Measurements from ENCODE around the gene RSPH1. TPM values are rescaled to one million over a fixed set of nuclear protein-coding genes. Genes with fewer than 3 reads are reported as not detected.

RSPH1 gene
- total RNA-seq, 1 experiment from 2014 or later: 0.31 TPM

DNA sequence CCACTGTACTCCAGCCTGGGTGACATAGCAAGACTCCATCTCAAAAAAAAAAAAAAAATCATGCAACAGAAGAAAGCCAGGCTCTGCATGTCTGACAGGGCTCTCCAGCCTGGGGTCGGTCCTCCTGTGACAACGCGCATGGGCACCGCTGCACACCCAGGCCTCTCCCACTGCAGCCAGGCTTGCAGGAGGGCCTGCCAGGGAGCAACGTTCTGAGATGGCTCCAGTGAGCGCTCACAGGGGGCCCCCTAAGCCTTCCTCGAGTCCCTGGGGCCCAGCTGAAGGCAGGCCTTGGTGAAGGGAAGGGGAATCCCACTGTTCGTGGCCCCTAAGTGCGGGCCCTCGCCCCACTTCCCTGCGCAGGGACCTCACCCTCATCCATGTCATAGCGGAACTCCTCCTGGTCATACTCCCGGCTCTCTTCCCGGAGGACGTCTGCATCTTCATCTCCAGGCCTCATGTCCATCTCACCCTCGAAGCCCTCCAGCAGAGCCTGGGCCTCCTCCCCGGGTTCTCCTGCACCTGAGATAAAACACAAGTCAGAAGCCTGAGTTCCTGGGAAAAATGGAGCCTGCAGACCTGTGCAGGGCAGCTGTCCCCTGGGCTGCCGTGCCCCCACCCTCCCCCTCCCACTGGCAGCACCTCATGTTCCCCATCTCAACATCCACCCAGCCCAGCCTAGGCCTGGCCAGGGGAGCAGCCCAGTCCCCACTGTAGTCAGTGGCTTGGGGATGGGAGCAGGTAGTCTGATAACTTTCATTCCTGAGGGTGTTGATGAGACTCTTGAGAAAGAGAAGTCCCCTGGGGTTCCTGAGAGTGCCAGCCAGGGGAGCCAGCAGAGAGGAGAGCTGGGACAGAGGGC is 20.3 kb downstream of the RSPH1 start:
- Histone ChIP-seq H3K4me2 (ENCODE audit: insufficient read depth, insufficient read length, low read length) (no peak overlapping the region), H2AK5ac (ENCODE audit: insufficient read length, low read length) (no peak overlapping the region), H2AFZ (ENCODE audit: low read length) (no peak overlapping the region), H2BK120ac (ENCODE audit: low read depth, low read length, poor library complexity, severe bottlenecking) (no peak overlapping the region), H3K9ac (ENCODE audit: extremely low read depth, insufficient read length, low read length) (no peak overlapping the region), H4K8ac (replicated peaks; ENCODE audit: insufficient read length, low read depth, low read length) (no peak overlapping the region), H3K23me2 (ENCODE audit: insufficient read length, low read depth, low read length, poor library complexity, severe bottlenecking) (no peaks in the 10 kb centered on the region), H3K27me3 (ENCODE audit: insufficient read depth, low read length) (no peaks in the 10 kb centered on the region), H3K4ac (ENCODE audit: low read depth, low read length) (no peak overlapping the region), H3K4me1 (ENCODE audit: insufficient read depth, low read length) (peaks cover 7% of the 10 kb centered on the region; the same call in 1 of the 2 replicates), H3K79me1 (ENCODE audit: insufficient read depth, low read depth, low read length, poor library complexity, severe bottlenecking) (no peaks in the 10 kb centered on the region), H3K14ac (ENCODE audit: insufficient read depth, low read length) (no peak overlapping the region), H4K91ac (ENCODE audit: insufficient read length, low read depth, low read length) (no peak overlapping the region), H2BK5ac (ENCODE audit: insufficient read length, low read length) (no peak overlapping the region), H3K18ac (ENCODE audit: insufficient read length, low read depth, low read length) (no peak overlapping the region), H3K56ac (ENCODE audit: insufficient read length, low read depth, low read length) (no peak overlapping the region), H2BK12ac (ENCODE audit: insufficient read length, low read depth, low read length) (no peak overlapping the region), H3T11ph (ENCODE audit: low read length) (no peak overlapping the region), H4K5ac (ENCODE audit: insufficient read length, low read depth, low read length) (no peak overlapping the region), H3K9me3 (ENCODE audit: control insufficient read depth, low read depth, low read length) (no peaks in the 10 kb centered on the region), H4K20me1 (ENCODE audit: control insufficient read depth, insufficient read depth, insufficient read length) (no peaks in the 10 kb centered on the region), H2BK20ac (ENCODE audit: low read depth, low read length, poor library complexity, severe bottlenecking) (no peak overlapping the region), H2BK15ac (ENCODE audit: low read depth, low read length) (no peak overlapping the region), H3K27ac (ENCODE audit: insufficient read length, low read depth, low read length) (no peak overlapping the region), H3K79me2 (ENCODE audit: insufficient read depth, low read length) (no peaks in the 10 kb centered on the region), H3K23ac (ENCODE audit: insufficient read length, low read depth, low read length) (no peak overlapping the region)
- TF ChIP-seq CTCF (conservative IDR thresholded peaks at IDR 0.05): no peak
- DNase-seq: no peak
- Mint-ChIP-seq H3K9me3 (no peaks in the 10 kb centered on the region), H3K27me3 (ENCODE audit: low read depth) (peaks cover 12% of the 10 kb centered on the region), H3K4me1 (peaks cover 18 to 24% of the 10 kb centered on the region in 2 experiments), H3K4me3 (no peak overlapping the region), H3K27ac (no peak overlapping the region; a peak in 1 of 7 replicates), H3K36me3 (ENCODE audit: insufficient read depth in 1 of 3, low read depth in 3 of 3) (no peaks in the 10 kb centered on the region)
- WGBS (ENCODE audit: extremely low coverage, insufficient read length, low lambda C conversion rate): no CpG with 5 or more reads among the region's 18 CpGs

Measured in H9 (cell line).